IPS DF 6.9 (cell line): ENCODE measurements around the gene MAML1.
"Not testable (repeated sequence)": the region's sequence is repeated elsewhere in the genome, so short reads cannot be mapped to it uniquely, and the experiment has no call there.

ENCODE experiments used
- DNase-seq: peaks from one replicate; pipeline ENCODE4 v3.0.0-alpha.2; 2013; ENCODE audit warnings: low read depth, low spot score
- H3K27ac ChIP-seq: one replicate; pipeline ENCODE4 v1.5.1; 2013; ENCODE audit warnings: low read length, control low read depth
- H3K27me3 ChIP-seq: 2 replicates; pipeline ENCODE4 v1.6.1; 2013; ENCODE audit warnings: mild to moderate bottlenecking, low read length; ENCODE audit not compliant: control insufficient read depth, insufficient read depth
- H3K36me3 ChIP-seq: 2 replicates; pipeline ENCODE4 v1.6.1; 2013; ENCODE audit warnings: low read length; ENCODE audit not compliant: control insufficient read depth, insufficient read depth
- H3K4me1 ChIP-seq: 2 replicates; pipeline ENCODE4 v1.6.1; 2013; ENCODE audit warnings: low read length; ENCODE audit not compliant: control insufficient read depth, insufficient read depth
- H3K4me3 ChIP-seq: 2 replicates; pipeline ENCODE4 v1.5.1; 2013; ENCODE audit warnings: mild to moderate bottlenecking, low read length
- H3K9me3 ChIP-seq: 2 replicates; pipeline ENCODE4 v1.6.1; 2013; ENCODE audit warnings: low read length, inconsistent platforms; ENCODE audit not compliant: control insufficient read depth, insufficient read depth
- WGBS: extraction: QIAGEN DNeasy Blood & Tissue Kit; methylation state at CpG from one replicate; pipeline ENCODE4 v1.1.7; 2013; ENCODE audit warnings: mixed read lengths, missing lambda C conversion rate; ENCODE audit not compliant: insufficient read length, insufficient coverage; 5-methylcytosine and 5-hydroxymethylcytosine counted together

The MAML1 gene

DNA sequence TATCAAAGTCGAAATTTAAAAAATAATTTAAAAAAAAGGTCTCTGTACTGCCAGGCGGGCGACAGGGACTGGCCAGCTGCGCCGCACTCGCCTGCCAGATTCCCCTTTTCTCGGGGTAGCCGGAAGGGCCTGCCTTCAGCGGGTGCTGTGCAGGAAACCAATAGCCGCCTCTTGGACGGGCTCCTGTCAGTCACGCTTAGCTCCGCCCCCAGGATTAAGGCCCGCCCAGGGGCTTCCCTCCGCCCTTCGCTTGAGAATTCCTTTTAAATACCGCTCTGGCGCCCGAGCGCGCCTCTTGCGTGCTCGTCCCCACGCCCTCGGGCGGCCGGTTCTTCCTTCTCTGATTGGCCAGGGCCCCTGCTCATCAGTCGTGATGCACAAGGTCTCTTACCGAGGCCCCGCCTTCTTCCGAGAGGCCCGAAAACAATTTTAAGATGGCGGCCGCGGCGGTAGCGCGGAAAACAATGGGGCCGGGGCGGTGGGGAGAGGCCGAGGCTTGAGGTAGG is at the start of gene MAML1:
TSS of gene MAML1 (plus strand) at position 411 of the 506 bp plus-strand sequence. CDS start 291 bp downstream, outside the sequence.
- peak; percentile 97 for DNase-seq
- no peak within 1 kb of the TSS for H3K27ac ChIP-seq
- peaks cover 2% of the 10 kb centered on the region; the same call in 1 of the 2 replicates for H3K4me1 ChIP-seq
- no CpG with 5 or more reads among the region's 41 CpGs for WGBS
- H3K27me3 ChIP-seq: no peaks in the 10 kb centered on the region
- H3K36me3 ChIP-seq: peaks cover 10% of the 10 kb centered on the region; the same call in 1 of the 2 replicates
- no peaks in the 10 kb centered on the region for H3K9me3 ChIP-seq
- peak within 1 kb of the TSS; percentile 99 for H3K4me3 ChIP-seq

GRCh38 chr5:179689212-179689611 is 43.4 kb upstream of the MAML1 start:
- H3K36me3 ChIP-seq, H3K4me1 ChIP-seq, H3K27ac ChIP-seq, H3K4me3 ChIP-seq, DNase-seq, H3K27me3 ChIP-seq, H3K9me3 ChIP-seq: not testable (repeated sequence)
- no CpG with 5 or more reads among the region's 9 CpGs for WGBS

- WGBS: no CpG with 5 or more reads among the region's 6 CpGs
- no peaks in the 10 kb centered on the region for H3K27me3 ChIP-seq
- no peaks in the 10 kb centered on the region for H3K9me3 ChIP-seq
- no peak for DNase-seq
- no peak overlapping the region for H3K27ac ChIP-seq
- no peaks in the 10 kb centered on the region for H3K36me3 ChIP-seq
- no peaks in the 10 kb centered on the region for H3K4me1 ChIP-seq
- H3K4me3 ChIP-seq: no peak overlapping the region
These were observed 38.1 kb upstream of the MAML1 start for GRCh38 chr5:179694561-179694960.

- H3K9me3 ChIP-seq: no peaks in the 10 kb centered on the region
- no peaks in the 10 kb centered on the region for H3K27me3 ChIP-seq
- H3K4me1 ChIP-seq: 0 out of 2 replicates have a peak, but pooled peaks cover 2% of the 10 kb centered on the region
- no CpG with 5 or more reads among the region's 3 CpGs for WGBS
- H3K4me3 ChIP-seq: no peak overlapping the region
- no peak overlapping the region for H3K27ac ChIP-seq
- DNase-seq: no peak
- H3K36me3 ChIP-seq: no peaks in the 10 kb centered on the region
These were observed 36.0 kb upstream of the MAML1 start for GRCh38 chr5:179696603-179697002.

DNA sequence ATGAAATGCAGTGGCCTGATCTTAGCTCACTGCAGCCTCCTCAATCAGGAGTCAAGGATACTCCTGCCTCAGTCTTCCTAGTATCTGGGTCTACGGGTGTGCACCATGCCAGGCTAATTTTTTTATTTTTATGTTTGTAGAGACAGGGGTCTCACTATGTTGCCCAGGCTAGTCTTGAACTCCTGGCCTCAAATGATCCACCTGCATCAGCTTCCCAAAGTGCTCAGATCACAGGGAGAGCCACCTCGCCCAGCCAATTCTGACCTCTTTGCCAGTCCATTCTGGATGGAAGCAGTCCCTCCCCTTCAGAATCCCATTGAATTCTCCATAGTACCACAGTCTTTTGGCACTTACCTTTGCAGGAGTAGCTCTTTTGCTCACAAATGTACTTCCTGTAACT is 35.5 kb upstream of the MAML1 start:
- no CpG with 5 or more reads among the region's 2 CpGs for WGBS
- no peaks in the 10 kb centered on the region for H3K36me3 ChIP-seq
- H3K4me3 ChIP-seq: no peak overlapping the region

GRCh38 chr5:179697543-179697942 is 35.1 kb upstream of the MAML1 start:
- not testable (repeated sequence) for H3K4me1 ChIP-seq, H3K27ac ChIP-seq
- no CpG with 5 or more reads among the region's 15 CpGs for WGBS

More for the DNA sequence above, 35.5 kb upstream of the MAML1 start:
- no peak for DNase-seq
- Histone ChIP-seq H3K27me3 (no peaks in the 10 kb centered on the region), H3K4me1 (0 out of 2 replicates have a peak, but pooled peaks cover 2% of the 10 kb centered on the region), H3K9me3 (no peaks in the 10 kb centered on the region), H3K27ac (no peak overlapping the region)

GRCh38 chr5:179697993-179698934 is 34.4 kb upstream of the MAML1 start:
- Histone ChIP-seq H3K27ac (no peak overlapping the region), H3K27me3 (no peaks in the 10 kb centered on the region), H3K4me3 (peak overlapping the region; percentile 99), H3K9me3 (no peaks in the 10 kb centered on the region), H3K36me3 (no peaks in the 10 kb centered on the region), H3K4me1 (0 out of 2 replicates have a peak, but pooled peaks cover 2% of the 10 kb centered on the region)
- no CpG with 5 or more reads among the region's 72 CpGs for WGBS
- DNase-seq: peak; percentile 98

More at GRCh38 chr5:179697543-179697942, 35.1 kb upstream of the MAML1 start:
- H3K36me3 ChIP-seq, H3K9me3 ChIP-seq, H3K27me3 ChIP-seq, H3K4me3 ChIP-seq, DNase-seq: not testable (repeated sequence)

DNA sequence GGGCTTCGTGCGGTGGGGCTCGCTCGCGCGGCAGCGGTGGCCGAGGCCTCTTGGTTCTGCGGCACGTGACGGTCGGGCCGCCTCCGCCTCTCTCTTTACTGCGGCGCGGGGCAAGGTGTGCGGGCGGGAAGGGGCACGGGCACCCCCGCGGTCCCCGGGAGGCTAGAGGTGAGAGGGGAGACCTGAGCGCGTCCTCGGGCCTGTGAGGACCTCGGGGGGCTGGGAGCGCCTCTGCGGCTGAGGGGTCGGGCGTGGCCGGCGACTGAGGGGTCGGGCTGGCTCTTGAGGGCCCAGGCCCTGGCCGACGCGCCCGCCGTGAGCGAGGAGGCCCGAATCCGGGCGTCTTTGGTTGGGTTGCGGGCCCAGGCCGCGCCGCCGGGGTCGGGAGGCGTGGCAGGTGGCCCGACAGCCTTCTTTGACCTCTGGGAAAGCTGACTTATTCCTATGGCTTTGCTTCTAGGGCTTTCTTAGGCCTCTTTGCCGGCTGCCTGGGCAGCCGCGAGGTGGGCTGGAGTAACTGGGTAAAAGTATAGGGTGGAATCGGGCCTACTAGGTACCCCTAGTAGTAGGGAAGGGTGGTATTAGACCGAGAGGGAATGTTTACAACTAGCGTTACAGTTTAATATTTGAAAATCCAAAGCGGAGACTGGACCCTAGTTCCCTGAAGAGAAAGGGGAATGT is 33.5 kb upstream of the MAML1 start, which contains the start of gene CANX:
TSS of gene CANX (plus strand) at position 33 of the 681 bp plus-strand sequence. CDS start 6,715 bp downstream, outside the sequence.
- no peaks in the 10 kb centered on the region for H3K27me3 ChIP-seq
- peak within 1 kb of the TSS; percentile 99 for H3K4me3 ChIP-seq
- 0 out of 2 replicates have a peak, but pooled peaks cover 2% of the 10 kb centered on the region for H3K4me1 ChIP-seq
- DNase-seq: no peak
- H3K36me3 ChIP-seq: no peaks in the 10 kb centered on the region; the same call in 1 of the 2 replicates
- H3K9me3 ChIP-seq: no peaks in the 10 kb centered on the region
- no CpG with 5 or more reads among the region's 58 CpGs for WGBS
- H3K27ac ChIP-seq: no peak within 1 kb of the TSS

- Histone ChIP-seq H3K4me3 (peak overlapping the region; percentile 99), H3K27me3 (no peaks in the 10 kb centered on the region), H3K27ac (no peak overlapping the region), H3K4me1 (0 out of 2 replicates have a peak, but pooled peaks cover 2% of the 10 kb centered on the region), H3K9me3 (no peaks in the 10 kb centered on the region), H3K36me3 (no peaks in the 10 kb centered on the region; the same call in 1 of the 2 replicates)
- WGBS: no CpG with 5 or more reads among the region's 19 CpGs
- DNase-seq: no peak
These were observed 32.9 kb upstream of the MAML1 start for GRCh38 chr5:179699616-179700237.
